Muscle of arm (tissue), 12 donors: ENCODE measurements around the gene RASGEF1B. TPM values are rescaled to one million over a fixed set of nuclear protein-coding genes. Genes with fewer than 3 reads are reported as not detected.
A peak's percentile ranks its signal among the peaks of the same experiment; 100 is the strongest.
"Not testable (repeated sequence)": the region's sequence is repeated elsewhere in the genome, so short reads cannot be mapped to it uniquely, and the experiment has no call there.

Experiments
- DNase-seq: peaks from one replicate; pipeline ENCODE4 v3.0.0-alpha.2; 2013
- polyA plus RNA-seq, 12 donors: library from polyadenylated mRNA; unstranded; fragments of 120-200 nt; gene quantifications; one replicate each; pipeline ENCODE4 v1.2.1, GENCODE V29; 2013; ENCODE audit not compliant: insufficient read length in 12 of 12

RASGEF1B gene
- polyA plus RNA-seq, 12 donors = 2.2 to 11.2 (median 6.8) TPM; not detected in 1

GRCh38 chr4:81499840-81500239 is 28.1 kb upstream of the RASGEF1B start:
- DNase-seq = no peak

- no peak for DNase-seq
These were observed 26.9 kb upstream of the RASGEF1B start for GRCh38 chr4:81498551-81499099.

GRCh38 chr4:81498046-81498445 is 26.3 kb upstream of the RASGEF1B start:
- DNase-seq = no peak

- no peak for DNase-seq
These were observed 23.6 kb upstream of the RASGEF1B start for GRCh38 chr4:81495345-81495744.

- DNase-seq = no peak
These were observed 22.3 kb upstream of the RASGEF1B start for GRCh38 chr4:81494031-81494431.

- DNase-seq = no peak
These were observed 21.0 kb upstream of the RASGEF1B start for GRCh38 chr4:81492606-81493230.

GRCh38 chr4:81491943-81492342 is 20.2 kb upstream of the RASGEF1B start:
- DNase-seq = no peak

- no peak for DNase-seq
These were observed 18.9 kb upstream of the RASGEF1B start for GRCh38 chr4:81490403-81491160.

- no peak for DNase-seq
These were observed 14.8 kb upstream of the RASGEF1B start for GRCh38 chr4:81486502-81486901.

- no peak for DNase-seq
These were observed 13.7 kb upstream of the RASGEF1B start for GRCh38 chr4:81485310-81485980.

GRCh38 chr4:81482326-81482725 is 10.6 kb upstream of the RASGEF1B start:
- DNase-seq = no peak

GRCh38 chr4:81481151-81481550 is 9.4 kb upstream of the RASGEF1B start:
- DNase-seq = no peak

- DNase-seq = not testable (repeated sequence)
These were observed 7.9 kb upstream of the RASGEF1B start for GRCh38 chr4:81479573-81479972.

- not testable (repeated sequence) for DNase-seq
These were observed 1.9 kb upstream of the RASGEF1B start for GRCh38 chr4:81473331-81474265.

- DNase-seq = no peak
These were observed 825 bp upstream of the RASGEF1B start for GRCh38 chr4:81472281-81473182.

- DNase-seq = no peak
These were observed 464 bp downstream of the RASGEF1B start for GRCh38 chr4:81471298-81471587.

GRCh38 chr4:81470456-81471297 is 1.0 kb downstream of the RASGEF1B start:
- DNase-seq = peak; percentile 59

- DNase-seq = no peak
These were observed 1.8 kb downstream of the RASGEF1B start for GRCh38 chr4:81469781-81470455.

- no peak for DNase-seq
These were observed 3.0 kb downstream of the RASGEF1B start for GRCh38 chr4:81468678-81469077.
